Bronchial epithelial cell (primary cell): ENCODE results near the gene ITGB2. TPM values are rescaled to one million over a fixed set of nuclear protein-coding genes. Genes with fewer than 3 reads are reported as not detected.

Experiments used
- DNase-seq: peaks from one replicate; pipeline ENCODE4 v3.0.0-alpha.2; 2010; ENCODE audit warnings: low read depth
- FAIRE-seq: peaks from 2 replicates; lab custom pipeline; 2011; peaks lifted over from hg19 to GRCh38; lab: Jason Lieb, UNC
- H3K27me3 ChIP-seq: 2 replicates; pipeline ENCODE4 v1.5.1; 2011; ENCODE audit warnings: low read length; ENCODE audit not compliant: control insufficient read depth, insufficient read depth
- H3K36me3 ChIP-seq: 2 replicates; pipeline ENCODE4 v1.5.1; 2011; ENCODE audit warnings: low read length; ENCODE audit not compliant: control insufficient read depth, insufficient read depth
- H3K4me3 ChIP-seq: 2 replicates; pipeline ENCODE4 v1.5.1; 2011; ENCODE audit warnings: mild to moderate bottlenecking, low read depth, low read length, control low read depth
- total RNA-seq: library from RNA; depleted of rRNA; stranded (reverse); fragments of >200 nt; gene quantifications from 2 replicates; pipeline ENCODE4 v1.2.1, GENCODE V29; 2014
- TF ChIP-seq, protein P1 (sequence below): IDR thresholded peaks from 2 replicates; pipeline ENCODE4 v1.5.1; 2011; ENCODE audit warnings: mild to moderate bottlenecking, moderate library complexity, low read length, control low read depth, inconsistent platforms; ENCODE audit not compliant: insufficient read depth, severe bottlenecking

Gene ITGB2
- total RNA-seq, 1 donor from 2014 or later = 1.1 TPM

DNA sequence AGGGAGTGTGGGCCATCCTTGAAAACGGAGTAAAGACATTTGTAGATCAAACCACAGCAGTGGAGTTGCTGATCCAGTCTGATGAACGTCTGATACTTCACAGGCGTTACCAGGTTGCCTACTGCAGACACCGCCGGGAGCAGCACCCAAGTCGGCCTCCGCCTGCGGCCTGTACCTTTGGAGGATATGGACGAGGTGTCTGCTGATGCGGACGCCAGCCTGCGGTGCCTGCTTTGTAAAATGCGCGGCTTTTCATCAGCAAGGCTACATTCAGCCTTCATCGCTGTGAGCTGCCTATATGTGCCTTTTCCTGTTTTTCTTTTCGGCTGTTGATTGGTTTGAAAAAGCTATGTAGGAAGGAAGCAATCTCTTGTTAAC lies 35.1 kb upstream of the ITGB2 start:
- peaks cover 31% of the 10 kb centered on the region for H3K36me3 ChIP-seq
- DNase-seq (no peak), FAIRE-seq (no peak)
- TF ChIP-seq, protein P1, sequence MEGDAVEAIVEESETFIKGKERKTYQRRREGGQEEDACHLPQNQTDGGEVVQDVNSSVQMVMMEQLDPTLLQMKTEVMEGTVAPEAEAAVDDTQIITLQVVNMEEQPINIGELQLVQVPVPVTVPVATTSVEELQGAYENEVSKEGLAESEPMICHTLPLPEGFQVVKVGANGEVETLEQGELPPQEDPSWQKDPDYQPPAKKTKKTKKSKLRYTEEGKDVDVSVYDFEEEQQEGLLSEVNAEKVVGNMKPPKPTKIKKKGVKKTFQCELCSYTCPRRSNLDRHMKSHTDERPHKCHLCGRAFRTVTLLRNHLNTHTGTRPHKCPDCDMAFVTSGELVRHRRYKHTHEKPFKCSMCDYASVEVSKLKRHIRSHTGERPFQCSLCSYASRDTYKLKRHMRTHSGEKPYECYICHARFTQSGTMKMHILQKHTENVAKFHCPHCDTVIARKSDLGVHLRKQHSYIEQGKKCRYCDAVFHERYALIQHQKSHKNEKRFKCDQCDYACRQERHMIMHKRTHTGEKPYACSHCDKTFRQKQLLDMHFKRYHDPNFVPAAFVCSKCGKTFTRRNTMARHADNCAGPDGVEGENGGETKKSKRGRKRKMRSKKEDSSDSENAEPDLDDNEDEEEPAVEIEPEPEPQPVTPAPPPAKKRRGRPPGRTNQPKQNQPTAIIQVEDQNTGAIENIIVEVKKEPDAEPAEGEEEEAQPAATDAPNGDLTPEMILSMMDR = no peak
- H3K4me3 ChIP-seq = no peak overlapping the region
- no peaks in the 10 kb centered on the region for H3K27me3 ChIP-seq

DNA sequence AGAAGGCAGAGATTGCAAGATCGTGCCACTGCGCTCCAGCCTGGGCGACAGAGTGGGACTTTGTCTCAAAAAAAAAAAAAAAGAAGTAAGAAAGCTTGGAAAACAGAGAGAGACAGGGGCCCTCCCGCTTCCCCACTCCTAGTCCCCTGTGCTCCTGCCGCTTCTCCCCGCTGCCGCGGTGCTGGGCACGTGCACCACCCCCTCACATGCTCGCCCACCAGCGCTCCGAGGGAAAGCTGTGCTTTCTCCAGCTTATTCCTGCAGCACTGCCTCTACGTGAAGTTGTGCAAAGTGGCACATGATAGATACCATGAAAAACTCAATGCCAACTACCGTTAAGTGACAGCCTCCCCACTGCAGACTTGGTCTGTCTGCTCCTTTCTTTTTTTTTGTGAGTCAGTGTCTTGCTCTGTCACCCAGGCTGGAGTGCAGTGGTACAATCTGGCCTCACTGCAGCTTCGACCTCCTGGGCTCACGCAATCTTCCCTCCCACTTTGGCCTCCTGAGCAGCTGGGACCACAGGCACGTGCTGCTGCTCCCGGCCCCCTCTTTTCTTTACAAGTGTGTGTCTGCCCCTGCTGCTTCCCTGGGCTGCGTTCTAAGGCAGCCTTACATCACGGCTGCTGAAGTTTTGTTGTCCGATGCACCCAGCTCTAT lies 34.6 kb upstream of the ITGB2 start:
- Histone ChIP-seq H3K4me3 (no peak overlapping the region), H3K36me3 (peaks cover 31% of the 10 kb centered on the region), H3K27me3 (no peaks in the 10 kb centered on the region)
- TF ChIP-seq, protein P1 = no peak
- DNase-seq = no peak
- no peak for FAIRE-seq

DNA sequence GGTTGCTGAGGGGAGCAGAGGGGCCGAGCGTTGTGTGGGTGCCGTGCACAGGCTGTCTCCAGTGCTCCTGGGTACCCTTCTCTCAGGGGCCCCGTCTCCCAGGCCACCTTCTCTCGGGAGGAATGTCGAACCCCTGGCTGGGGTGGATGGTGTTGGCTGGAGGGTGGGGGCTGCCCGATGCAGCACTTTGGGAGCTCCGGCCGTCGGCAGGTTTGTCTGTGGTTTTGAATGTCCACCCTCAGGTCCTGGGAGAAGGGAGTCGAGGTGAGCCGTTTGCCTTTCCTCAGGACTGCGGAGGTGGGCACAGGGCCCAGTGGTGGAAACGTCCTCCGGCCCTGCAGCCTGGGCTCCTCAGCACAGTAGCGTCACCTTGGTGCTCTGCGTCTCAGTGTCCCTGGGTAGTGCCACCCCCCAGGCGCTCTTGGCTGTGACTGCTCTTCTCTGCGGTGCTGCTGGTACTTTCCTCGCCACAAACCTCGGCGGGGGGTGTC lies 33.6 kb upstream of the ITGB2 start:
- DNase-seq (no peak), FAIRE-seq (no peak)
- TF ChIP-seq, protein P1 = no peak
- H3K36me3 ChIP-seq = peaks cover 29% of the 10 kb centered on the region
- no peaks in the 10 kb centered on the region for H3K27me3 ChIP-seq
- no peak overlapping the region for H3K4me3 ChIP-seq

DNA sequence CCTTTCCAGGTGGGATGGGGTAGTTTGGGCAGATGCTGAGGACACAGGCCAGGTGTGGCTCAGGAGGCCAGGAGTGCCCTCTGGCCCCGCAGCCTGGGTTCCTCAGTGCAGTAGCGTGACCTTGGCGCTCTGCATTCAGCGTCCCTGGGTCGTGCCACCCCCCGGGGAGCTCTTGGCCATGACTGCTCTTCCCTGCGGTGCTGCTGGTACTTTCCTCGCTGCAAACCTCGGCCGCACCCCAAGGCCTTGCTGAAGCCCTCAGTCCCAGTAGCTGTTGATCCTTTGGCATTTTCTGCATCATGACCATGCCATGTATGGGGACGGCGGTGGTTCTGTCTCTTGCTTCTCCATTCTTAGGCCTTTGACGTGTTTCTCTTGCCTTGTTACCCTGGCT lies 32.9 kb upstream of the ITGB2 start:
- Histone ChIP-seq H3K4me3 (no peak overlapping the region), H3K27me3 (no peaks in the 10 kb centered on the region), H3K36me3 (peaks cover 29% of the 10 kb centered on the region)
- TF ChIP-seq, protein P1 = no peak
- no peak for DNase-seq
- FAIRE-seq = no peak

DNA sequence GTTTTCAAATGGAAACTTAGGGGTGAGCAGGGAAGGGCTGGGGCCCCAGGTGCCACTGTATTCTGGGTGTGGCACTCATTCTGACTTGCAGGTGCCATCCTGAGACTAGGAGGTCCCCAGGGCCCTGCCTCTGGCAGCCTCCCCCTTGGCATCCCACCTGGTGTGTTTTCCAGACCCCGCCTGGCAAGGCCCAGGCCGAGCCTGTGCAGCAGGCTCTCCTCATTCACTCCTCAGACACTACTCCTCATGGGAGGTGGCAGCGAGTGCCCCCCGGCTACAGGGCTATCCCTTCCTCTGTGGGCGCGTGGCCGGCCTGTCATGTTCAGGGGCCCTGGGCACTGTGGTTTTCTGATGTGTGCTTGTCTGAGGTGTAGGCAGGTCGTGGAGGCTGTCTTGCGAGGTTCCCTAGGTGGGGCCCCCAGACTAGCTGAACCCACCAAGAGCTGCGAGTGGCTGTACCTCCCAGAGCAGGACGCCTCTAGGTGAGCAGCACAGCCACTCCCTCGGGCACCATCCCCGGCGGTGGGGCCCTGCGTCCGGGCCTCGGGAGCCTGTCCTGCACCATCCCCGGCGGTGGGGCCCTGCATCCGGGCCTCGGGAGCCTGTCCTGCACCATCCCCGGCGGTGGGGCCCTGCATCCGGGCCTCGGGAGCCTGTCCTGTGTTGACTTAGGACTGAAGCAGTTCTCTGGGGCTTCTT lies 32.4 kb upstream of the ITGB2 start:
- H3K36me3 ChIP-seq = peaks cover 26% of the 10 kb centered on the region
- TF ChIP-seq, protein P1 = no peak
- no peak for FAIRE-seq

More for the DNA sequence above, 32.4 kb upstream of the ITGB2 start:
- Histone ChIP-seq H3K4me3 (no peak overlapping the region), H3K27me3 (no peaks in the 10 kb centered on the region)
- DNase-seq = no peak
